Stimulated activated CD4-positive, alpha-beta T cell treated with anti-CD3 and anti-CD28 coated beads, Interleukin-15, amount 100 ng/mL, for 48 hours (primary cell): Measurements from ENCODE around the gene APBB2.
"Not testable (repeated sequence)": the region's sequence is repeated elsewhere in the genome, so short reads cannot be mapped to it uniquely, and the experiment has no call there.

Experiments used
- DNase-seq, 2 donors: peaks; one replicate each; pipeline ENCODE4 v3.0.0-alpha.2; 2020; ENCODE audit warnings: low read depth in 2 of 2

Gene APBB2

DNA sequence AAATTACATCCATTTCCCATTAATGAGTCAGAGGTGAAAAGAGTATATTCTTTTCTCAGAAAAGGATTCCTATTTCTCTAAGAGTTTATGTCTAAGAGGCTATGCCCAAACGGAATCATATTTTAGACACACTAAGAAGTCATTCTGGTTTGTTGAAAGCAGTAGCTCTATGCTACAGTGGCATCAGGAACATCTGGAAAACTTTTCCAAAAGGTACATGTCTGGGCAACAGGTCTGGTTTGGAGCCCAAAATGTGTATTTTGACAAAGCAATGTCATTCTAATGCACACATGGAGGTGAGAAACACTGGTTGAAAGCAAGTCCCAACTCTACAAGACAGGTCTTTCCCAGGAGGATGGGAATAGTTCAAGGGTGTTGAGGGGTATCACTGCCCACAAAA, 56.1 kb downstream of the APBB2 start:
- DNase-seq, result no peak

DNA sequence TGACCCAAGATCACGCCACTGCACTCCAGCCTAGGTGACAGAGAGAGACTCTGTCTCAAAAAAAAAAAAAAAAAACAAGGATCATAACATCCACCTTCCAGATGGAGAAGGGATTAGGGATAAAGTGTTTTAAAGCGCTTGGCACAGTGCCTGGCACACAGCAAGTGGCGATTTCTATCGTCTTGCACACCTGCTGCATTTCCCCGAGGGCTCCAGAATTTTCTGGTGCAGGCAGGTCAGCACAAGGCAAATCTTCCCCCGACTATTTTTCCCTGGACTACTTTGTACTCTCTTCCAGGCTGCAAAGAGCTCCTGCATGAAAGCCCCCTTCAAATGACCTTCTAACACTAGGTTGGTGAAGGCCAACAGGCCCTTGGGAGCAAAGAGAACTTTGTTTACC, 57.3 kb downstream of the APBB2 start:
- no peak for DNase-seq

DNA sequence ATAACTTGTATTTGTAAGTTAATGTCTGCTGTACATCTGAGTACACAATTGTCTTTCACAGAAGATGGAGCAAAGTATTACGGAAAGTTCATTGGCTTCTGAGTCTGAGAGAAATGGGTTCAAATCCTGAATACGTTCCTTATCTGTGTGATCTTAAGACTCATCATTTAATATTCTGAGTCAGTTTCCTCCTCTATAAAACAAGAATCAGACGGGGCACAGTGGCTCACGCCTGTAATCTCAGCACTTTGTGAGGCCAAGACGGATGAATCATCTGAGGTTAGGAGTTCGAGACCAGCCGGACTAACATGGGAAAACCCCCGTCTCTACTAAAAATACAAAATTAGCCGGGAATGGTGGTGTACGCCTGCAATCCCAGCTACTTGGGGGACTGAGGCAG, 57.8 kb downstream of the APBB2 start:
- no peak for DNase-seq

DNA sequence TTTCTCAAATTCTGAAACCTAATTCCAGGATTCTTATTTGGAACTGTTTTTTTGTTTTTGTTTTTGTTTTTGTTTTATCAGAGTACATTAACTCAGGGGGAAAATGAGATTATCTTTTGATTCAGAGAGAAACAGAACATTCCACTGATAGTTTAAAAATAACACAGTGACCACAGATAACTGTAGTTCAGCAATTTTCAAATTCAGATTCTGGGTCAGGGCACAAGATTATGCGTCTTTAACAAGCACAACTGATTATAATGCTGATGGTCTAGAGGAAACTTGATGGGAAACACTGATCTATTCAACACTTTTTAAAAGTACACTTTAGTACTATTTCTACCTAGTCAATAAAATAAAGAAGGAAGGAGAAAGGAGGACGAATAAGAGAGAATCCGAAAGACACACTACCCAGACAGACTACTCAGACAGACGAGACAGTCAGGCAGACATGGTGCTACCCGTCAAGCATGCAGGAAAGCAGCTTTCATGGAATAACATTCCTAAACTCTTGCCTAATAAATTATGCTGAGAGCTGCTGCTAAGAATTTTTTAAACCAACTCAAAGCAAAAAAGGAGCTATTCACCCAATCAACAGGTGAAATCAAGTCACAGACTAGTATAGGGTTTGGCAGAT, 59.0 kb downstream of the APBB2 start:
- DNase-seq, result no peak

DNA sequence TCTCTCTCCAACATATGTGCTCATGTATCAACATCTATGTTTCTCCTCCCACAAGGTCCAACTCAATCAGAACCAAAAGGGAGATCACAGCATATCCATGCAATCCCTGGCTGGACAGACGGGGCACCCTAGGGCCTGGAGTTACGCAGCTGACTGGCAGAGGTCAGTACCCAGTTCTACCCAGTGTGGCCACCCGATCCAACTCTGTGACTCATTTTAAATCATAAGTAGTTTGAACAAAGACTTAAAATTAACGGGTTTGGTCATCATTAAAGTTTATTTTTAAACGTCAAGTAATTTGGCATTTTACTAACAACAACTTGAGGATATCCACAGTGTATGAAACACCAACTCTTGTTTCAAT, 59.5 kb downstream of the APBB2 start:
- no peak for DNase-seq

DNA sequence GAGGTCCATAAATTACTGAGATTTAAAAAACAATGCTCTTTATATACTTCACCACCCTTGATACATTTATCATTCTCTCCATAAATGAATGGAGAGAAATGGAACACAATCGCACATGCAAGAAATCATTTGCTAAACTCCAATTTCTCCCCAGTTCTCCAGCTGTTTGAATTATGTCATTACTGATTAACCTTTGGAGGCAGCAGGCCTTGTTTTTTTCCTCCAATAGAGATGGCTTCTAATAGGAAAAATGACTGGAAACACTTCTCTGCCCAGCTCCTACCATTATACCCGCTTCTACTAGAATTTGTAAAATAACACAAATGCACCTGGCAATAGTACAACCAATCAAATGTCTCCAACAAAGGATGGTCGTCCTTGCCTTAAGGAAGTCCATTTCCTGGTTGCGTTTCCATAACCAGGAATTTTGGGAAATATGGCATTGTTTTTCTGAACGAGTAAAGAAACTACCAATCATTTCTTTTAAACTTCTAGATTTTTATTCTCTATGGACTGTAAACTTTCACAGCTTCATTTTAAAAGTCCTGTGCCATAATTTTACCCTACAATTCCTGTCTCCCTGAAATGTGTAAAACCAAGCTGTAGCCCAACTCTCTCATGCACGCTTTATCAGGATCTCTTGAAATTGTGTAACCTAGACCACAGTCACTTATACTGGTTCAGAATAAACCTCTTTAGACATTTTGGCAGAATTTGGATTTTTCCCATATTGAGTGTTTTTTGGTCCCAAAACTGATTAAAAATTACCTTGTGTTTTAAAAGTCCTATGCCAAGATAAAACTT, 60.1 kb downstream of the APBB2 start:
- no peak for DNase-seq

DNA sequence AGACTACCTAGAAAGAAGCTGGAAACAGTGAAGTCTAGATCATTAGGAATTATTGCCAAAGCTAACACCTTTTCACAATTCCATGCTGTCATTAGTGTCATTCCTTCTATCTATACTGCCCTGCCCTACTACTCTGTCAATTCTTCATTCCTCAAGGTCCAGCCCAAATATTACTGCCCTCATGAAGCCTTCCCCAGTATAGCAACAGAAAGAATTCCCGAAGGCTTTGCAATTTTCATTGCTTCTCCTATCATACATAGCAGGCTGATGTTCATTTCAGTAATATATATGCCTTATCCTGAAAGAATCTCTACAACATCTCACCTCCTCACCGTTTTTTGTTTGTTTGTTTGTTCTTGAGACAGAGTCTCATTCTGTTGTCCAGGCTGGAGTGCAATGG, 63.9 kb downstream of the APBB2 start:
- DNase-seq, result no peak

DNA sequence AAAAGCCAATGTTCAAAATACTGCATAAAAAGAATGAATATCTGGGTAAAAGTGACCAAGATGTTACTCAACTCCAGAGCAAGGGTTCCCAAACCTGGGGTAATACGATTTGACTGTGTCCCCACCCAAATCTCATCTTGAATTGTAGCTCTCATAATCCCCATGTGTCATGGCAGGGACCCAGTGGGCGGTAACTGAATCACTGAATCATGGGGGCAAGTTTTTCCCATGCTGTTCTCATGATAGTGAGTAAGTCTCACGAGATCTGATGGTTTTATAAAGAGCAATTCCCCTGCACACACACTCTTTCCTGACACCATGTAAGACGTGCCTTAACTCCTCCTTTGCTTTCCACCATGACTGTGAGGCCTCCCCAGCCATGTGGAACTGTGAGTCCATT, 64.8 kb downstream of the APBB2 start:
- DNase-seq, result not testable (repeated sequence)

DNA sequence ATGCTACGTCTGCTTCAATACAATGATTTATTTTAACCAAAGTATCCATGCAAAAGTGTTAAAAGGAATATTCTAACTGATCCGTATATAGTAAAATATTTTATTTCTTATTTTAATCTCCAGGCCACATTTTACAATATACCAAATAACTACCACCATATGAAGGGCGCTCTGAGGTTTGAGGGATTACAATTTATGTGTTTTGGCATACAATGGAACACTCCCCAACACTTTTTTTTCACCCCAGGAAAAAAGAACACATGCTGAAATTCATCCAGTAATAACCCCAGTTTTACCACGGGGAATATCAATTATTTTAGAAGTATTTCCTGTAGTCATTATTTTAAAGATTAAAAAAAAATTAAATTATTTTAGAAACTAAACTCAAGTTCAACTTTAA, 65.4 kb downstream of the APBB2 start:
- no peak for DNase-seq

DNA sequence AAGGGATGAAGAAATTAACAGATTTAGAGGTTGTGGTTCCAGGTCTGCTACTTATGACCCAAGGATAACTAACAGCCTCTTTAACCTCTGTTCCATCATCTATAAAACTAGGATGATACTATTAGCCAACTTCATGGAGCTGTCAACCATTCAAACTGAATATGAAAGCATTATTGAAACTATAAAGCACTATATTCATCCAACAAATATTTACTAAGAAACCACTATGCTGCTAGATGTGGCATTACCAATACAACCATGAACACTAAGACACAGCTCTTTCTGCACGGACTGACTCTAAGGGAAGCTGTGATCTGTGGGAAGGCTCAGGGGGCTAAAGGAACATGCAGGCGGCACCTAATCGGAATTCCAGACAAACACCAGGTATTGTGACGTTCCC, 66.0 kb downstream of the APBB2 start:
- no peak for DNase-seq

DNA sequence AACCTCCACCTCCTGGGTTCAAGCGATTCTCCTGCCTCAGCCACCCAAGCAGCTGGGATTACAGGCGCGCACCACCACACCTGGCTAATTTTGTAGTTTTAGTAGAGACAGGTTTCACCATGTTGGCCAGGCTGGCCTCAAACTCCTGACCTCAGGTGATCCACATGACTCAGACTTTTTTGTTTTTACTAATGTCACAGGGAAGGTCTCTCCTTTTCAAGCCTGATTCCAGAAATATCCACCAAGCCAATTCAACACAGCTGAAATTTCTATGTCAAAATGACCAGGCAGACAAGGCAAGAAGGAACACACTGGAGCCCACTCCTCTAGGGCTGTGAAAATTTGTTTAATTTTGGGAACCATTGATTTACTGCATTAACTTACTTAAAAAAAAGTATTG, 66.8 kb downstream of the APBB2 start:
- not testable (repeated sequence) for DNase-seq

DNA sequence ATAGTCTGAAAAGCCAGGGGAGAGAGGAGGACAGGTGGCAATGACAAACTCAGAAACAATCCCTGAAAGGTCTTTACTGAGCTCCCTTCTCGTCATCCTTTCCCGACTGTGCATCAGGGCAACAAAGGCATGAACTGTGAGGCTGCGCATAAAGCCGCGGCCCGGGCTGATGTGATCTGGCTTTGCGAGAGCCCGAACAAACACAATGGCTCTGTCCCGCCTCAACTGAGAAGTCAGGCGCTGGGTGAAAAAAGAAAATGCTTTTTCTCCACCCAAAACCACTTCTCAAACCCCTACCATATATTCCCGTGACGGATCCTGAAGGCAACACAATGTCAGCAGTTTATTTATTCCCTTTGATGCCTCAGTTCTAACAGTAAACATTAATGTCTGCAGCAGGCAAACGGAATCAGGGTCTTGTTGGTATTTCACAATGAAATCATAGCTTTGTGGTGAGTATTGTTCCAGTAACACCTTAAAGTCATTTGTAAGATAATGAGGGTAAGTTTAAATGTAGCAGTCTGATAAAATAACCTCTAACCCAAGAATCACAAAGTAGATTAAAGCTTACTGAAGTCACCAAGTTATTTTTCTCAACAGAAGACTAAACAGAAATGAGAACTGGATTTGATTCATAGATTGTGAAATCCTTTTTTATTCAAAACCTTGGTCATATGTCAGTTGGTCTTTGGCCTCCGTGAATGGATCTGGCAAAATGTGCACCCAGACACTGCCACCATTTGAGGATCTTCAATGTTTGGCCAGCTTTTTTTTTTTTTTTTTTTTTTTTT, 67.4 kb downstream of the APBB2 start:
- no peak for DNase-seq

DNA sequence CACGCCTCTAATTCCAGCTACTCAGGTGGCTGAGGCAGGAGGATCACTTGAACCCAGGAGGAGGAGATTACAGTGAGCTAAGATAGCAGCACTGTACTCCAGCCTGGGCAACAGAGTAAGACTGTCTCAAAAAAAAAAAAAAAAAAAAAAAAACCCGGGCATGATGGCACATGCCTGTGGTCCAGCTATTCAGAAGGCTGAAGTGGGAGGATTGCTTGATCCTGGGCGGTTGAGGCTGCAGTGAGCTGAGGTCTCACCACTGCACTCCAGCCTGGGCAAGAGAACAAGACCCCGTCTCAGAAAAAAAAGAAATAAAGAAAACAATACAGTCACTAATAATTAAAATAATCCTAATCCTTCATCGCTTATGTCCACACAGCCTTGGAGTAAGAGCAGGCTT, 68.1 kb downstream of the APBB2 start:
- DNase-seq, result no peak

DNA sequence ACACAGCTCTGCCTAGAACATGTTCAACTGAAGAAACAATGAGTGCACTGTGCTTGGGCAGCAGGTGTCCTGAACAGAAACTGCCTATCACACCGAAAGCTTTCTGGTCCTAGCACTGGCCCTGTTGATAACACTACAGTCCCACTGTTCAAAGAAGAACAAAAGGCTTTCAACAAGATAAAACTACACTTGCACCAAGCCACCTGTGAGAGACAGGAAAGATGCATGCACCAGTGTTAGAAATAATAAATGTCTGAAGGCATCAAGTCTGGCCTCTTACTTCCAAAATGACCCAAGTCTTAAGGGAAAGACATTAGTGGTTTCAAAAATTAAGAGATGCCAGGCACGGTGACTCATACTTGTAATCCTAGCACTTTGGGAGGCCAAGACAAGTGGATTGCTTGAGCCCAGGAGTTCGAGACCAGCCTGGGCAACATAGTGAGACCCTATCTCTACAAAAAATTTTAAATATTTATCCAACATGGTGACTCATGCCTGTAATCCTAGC, 68.7 kb downstream of the APBB2 start:
- no peak for DNase-seq

DNA sequence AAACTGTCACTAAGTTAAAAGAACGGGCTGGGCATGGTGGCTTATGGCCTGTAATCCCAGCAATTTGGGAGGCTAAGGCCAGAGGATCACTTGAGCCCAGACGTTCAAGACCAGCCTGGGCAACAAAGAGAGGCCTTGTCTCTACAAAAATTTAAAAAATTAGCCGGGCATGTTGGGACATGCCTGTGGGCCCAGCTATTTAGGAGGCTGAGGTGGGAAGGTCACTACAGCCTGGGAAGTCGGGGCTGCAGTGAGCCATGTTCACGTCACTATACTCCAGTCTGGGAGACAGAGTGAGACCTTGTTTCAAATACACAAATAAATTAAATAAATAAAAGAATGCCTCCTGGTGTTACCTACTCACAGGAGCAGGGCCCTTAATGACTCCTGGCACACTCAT, 69.5 kb downstream of the APBB2 start:
- DNase-seq, result no peak

DNA sequence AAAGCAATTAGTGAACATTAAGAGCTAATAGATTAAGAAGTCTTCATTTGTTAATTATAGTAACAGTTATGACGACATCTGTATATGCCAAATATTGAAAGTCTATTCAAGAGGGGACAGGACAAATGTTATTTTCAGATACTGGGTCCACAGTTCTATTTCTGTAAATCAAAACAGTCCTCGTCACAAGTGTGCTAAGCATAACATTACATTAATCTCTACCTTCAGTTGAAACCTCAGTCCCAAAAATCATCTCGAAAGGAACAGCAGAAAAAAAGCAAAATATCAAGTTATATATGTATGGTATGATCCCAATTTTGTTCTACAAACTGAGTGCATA, 70.3 kb downstream of the APBB2 start:
- no peak for DNase-seq

DNA sequence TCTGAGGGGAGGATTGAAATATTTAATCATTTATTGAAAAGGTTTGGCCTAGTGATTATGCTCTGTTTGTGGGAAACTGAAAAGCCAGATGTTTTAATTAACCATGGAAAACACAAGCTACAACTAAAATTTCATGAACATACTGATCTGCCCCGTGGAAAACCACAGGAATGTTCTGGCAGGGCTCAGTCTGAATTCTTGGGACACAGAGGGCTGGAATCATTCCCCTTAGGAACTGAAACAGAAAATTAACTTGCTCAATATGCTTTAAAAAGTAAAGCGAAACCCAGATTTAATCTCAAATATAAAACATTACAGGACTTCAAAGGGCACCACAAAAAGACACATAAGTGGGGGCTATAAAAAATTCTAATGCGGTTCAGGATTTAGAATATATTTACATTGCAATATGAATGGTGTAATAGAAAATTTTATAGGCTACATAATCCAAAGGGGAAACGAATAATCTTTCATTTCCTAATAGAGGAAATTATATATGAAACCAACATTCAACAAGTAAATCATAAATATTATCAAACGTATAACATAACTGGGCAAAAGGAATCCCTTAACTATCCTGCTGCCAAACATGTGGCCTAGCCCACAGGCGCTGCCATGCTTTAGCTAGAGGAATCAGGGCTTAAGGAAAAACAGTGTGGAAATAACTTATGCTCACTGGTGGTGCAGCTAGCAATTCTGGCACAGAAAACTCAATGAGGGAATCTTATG, 70.9 kb downstream of the APBB2 start:
- DNase-seq, result no peak

DNA sequence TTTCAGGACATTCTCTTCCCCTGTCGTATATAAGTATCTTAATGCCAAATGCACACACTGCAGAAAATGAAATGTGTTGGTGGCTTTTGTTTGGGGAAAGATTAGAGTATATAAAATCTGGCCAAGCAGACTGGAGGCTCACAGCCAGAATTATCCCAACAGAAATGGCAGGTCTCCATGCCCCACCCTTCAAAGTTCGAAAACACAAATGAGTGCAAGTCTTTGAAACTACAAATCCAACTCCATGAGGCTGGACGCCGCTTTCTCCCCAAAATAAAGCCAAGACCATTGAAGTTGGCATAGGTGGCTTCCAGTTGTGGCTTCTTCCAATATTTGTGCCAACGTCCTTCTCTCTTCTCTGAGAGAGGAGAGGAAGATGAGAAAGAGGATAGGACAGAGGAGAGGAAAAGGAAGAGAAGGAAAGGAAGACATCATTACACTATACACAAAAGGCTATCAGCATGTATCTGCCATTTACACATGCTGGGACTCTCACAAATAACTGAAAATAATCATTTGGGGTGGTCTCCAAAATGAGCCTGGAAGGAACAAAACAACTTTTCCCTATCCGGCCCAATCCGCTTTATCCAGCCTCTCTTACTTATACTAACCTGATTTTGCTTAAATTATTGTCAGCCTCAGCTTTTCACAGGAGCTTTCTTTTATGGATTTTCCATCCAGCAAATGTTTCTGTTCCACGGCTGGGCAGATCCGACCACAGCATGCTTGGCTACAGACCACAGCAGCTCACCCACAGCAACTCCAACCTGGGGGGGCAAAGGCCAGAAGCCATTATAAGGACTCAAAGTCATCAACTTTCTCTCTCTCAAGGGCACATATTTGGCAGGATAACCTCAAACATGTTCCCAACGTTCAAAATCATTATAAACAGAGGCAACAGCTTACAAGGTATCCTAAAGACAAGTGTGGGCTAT, 71.7 kb downstream of the APBB2 start:
- DNase-seq, result no peak

DNA sequence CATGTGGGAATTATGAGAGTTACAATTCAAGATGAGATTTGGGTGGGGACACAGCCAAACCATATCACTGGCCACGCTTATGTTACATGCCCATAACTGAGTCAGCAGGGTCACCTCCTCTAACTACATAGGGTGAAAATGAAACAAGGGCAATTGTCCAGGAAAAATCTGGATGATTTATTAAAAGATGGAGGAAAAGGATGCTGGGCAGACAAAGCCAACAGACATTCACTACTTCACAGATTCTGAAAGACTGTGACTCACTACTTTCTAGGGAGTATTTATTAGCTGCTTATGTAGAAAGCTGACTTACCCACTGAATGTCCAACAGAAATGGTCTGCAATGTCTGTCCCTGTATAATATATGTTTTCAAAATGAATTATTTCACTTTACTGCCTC, 72.4 kb downstream of the APBB2 start:
- no peak for DNase-seq

DNA sequence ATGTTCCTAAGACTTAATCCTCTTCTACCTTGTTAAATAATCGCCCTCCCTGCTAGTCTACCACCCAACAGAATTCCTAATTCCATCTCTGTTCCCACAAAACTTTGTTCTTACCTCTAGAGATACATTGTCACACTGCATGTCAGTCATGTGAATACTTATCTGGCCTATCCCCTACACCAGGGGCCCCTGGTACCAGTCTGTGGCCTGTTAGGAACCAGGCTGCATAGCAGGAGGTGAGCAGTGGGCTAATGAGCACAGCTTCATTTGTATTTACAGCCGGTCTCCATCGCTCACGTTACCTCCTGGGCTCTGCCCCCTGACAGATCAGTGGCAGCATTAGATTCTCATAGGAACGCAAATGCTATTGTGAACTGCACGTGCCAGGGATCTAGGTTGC, 73.9 kb downstream of the APBB2 start:
- no peak for DNase-seq

DNA sequence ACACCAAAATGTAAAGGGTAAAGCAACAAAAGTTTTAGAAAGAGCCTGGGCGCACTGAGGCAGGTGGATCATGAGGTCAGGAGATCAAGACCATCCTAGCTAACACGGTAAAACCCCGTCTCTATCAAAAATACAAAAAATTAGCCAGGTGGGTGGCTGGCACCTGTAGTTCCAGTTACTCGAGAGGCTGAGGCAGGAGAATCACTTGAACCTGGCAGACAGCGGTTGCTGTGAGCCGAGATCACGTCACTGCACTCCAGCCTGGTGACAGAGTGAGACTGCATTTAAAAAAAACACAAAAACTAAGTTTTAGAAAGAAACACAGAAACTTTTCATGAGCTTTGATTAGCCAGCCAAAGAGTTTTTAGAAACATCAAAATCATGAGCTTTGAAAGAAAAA, 76.5 kb downstream of the APBB2 start:
- DNase-seq, result no peak
